ENCODE measurements around the gene IL5RA. TPM values are rescaled to one million over a fixed set of nuclear protein-coding genes. Genes with fewer than 3 reads are reported as not detected.
A peak's percentile ranks its signal among the peaks of the same experiment; 100 is the strongest.

IL5RA gene
- total and polyA plus RNA-seq, 9 of the 15 experiments (the other 6 are each of a cell fraction or from before 2014, with no cell fraction given), result 0.07 to 0.28 (median 0.14) TPM; not detected in 4

DNA sequence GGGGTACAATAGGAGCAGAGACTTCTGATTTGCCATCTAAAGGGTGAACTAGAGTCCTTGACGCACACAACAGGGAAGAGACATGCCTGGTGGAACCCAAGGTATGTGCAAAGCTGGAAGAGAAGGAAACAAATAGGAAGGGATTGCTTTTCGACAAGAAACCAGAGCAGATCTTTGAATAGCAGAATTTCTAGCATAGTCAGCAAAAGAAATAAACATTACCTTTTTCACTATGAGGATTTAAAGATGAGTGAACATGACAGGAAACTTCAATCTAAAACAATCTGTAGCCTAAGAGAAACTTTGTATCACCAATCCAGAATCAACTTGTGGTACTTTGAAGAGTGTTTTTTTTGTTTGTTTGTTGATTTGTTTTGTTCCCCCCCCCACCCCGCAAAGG is 4.9 kb downstream of the IL5RA start:
- no peak overlapping the region for H2AFZ ChIP-seq (ENCODE audit: low read depth, low read length)

DNA sequence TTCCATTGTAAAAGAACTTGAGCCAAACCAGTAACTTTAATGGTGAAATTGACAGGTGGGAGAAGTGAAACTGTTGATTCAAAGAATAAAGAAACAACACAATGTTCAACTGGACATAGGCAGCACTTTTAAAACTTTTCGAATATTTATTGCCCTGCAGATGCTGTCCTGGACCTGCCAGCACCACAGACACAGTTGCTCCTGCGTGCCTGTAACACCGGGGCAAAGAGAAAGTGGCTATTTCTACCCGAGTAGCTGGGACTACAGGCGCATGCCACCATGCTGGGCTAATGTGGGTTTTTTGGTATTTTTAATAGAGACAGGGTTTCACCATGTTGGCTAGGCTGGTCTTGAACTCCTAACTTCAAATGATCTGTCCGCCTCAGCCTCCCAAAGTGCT is 7.4 kb downstream of the IL5RA start:
- Histone ChIP-seq H4K20me1 (replicated peaks; ENCODE audit: control insufficient read depth, insufficient read depth, low read length) (no peaks in the 10 kb centered on the region), H3K9ac (ENCODE audit: insufficient read depth in 1 of 2, low read depth in 2 of 2, low read length in 2 of 2) (no peak overlapping the region), H3K27me3 (ENCODE audit: control insufficient read depth in 2 of 2, insufficient read depth in 2 of 2, low read length in 2 of 2) (peaks cover 6 to 14% of the 10 kb centered on the region in 2 experiments; a peak in 3 of 5 replicates), H3K4me3 (no peak overlapping the region), H3K4me2 (ENCODE audit: insufficient read depth, low read length) (no peak overlapping the region), H3K36me3 (ENCODE audit: control insufficient read depth, insufficient read depth, low read length) (no peaks in the 10 kb centered on the region), H3K79me2 (ENCODE audit: control insufficient read depth, insufficient read depth, low read length) (no peaks in the 10 kb centered on the region), H2AFZ (ENCODE audit: low read depth, low read length) (no peak overlapping the region), H3K4me1 (replicated peaks in 1 of 2; ENCODE audit: control insufficient read depth in 2 of 2, insufficient read depth in 2 of 2, low read length in 2 of 2) (no peaks in the 10 kb centered on the region; a peak in 1 of 5 replicates), H3K27ac (ENCODE audit: extremely low read depth, low read depth, low read length) (no peak overlapping the region), H3K9me3 (replicated peaks; ENCODE audit: control insufficient read depth, insufficient read depth, low read depth, low read length) (no peaks in the 10 kb centered on the region), H3K9me1 (ENCODE audit: control insufficient read depth, insufficient read depth, low read length) (no peaks in the 10 kb centered on the region)
- BruUV-seq (replicated peaks), result no TSS peak
- no peak for FAIRE-seq
- in situ Hi-C loops (cut with MboI) (no loop called here), intact Hi-C loops (cut with micrococcal nuclease) (no loop called here)
- ChIA-PET POLR2A (interaction anchor here (0.6 kb wide), 1 partner anchor 1109 kb away, joined by 3 read pairs; no protein-coding TSS in a partner anchor), CTCF (ENCODE audit: low intra/inter-chr PET ratio) (no interaction called here)
- DNase-seq (ENCODE audit: extremely low read depth in 1 of 4, low spot score in 3 of 4), result no peak
- ATAC-seq, result no peak
- WGBS (ENCODE audit: insufficient coverage, low coverage, missing lambda C conversion rate), result 1% methylated on average over 6 of the region's 6 CpGs
- TF ChIP-seq FIP1L1 (IDR thresholded peaks at IDR 0.05; ENCODE audit: low read depth, low read length, poor library complexity, severe bottlenecking) (no peak), POU5F1 (IDR thresholded peaks at IDR 0.05; ENCODE audit: borderline replicate concordance, low read depth, low read length, partially characterized antibody) (no peak), CHD1 (IDR thresholded peaks at IDR 0.05; ENCODE audit: low read length) (no peak), TAF15 (IDR thresholded peaks at IDR 0.05; ENCODE audit: low read depth, low read length) (no peak)
- TF ChIP-seq, protein P1, sequence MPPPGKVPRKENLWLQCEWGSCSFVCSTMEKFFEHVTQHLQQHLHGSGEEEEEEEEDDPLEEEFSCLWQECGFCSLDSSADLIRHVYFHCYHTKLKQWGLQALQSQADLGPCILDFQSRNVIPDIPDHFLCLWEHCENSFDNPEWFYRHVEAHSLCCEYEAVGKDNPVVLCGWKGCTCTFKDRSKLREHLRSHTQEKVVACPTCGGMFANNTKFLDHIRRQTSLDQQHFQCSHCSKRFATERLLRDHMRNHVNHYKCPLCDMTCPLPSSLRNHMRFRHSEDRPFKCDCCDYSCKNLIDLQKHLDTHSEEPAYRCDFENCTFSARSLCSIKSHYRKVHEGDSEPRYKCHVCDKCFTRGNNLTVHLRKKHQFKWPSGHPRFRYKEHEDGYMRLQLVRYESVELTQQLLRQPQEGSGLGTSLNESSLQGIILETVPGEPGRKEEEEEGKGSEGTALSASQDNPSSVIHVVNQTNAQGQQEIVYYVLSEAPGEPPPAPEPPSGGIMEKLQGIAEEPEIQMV (tag; conservative IDR thresholded peaks at IDR 0.05; ENCODE audit: low read depth), result no peak
- TF ChIP-seq, protein P2, sequence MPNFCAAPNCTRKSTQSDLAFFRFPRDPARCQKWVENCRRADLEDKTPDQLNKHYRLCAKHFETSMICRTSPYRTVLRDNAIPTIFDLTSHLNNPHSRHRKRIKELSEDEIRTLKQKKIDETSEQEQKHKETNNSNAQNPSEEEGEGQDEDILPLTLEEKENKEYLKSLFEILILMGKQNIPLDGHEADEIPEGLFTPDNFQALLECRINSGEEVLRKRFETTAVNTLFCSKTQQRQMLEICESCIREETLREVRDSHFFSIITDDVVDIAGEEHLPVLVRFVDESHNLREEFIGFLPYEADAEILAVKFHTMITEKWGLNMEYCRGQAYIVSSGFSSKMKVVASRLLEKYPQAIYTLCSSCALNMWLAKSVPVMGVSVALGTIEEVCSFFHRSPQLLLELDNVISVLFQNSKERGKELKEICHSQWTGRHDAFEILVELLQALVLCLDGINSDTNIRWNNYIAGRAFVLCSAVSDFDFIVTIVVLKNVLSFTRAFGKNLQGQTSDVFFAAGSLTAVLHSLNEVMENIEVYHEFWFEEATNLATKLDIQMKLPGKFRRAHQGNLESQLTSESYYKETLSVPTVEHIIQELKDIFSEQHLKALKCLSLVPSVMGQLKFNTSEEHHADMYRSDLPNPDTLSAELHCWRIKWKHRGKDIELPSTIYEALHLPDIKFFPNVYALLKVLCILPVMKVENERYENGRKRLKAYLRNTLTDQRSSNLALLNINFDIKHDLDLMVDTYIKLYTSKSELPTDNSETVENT (CRISPR knock-in tag; IDR thresholded peaks at IDR 0.05), result no peak

More for the DNA sequence above, 4.9 kb downstream of the IL5RA start:
- Histone ChIP-seq H3K4me1 (replicated peaks in 1 of 2; ENCODE audit: control insufficient read depth in 2 of 2, insufficient read depth in 2 of 2, low read length in 2 of 2) (peaks cover 0 to under 1% of the 10 kb centered on the region in 2 experiments; a peak in 2 of 5 replicates), H3K27ac (ENCODE audit: extremely low read depth, low read depth, low read length) (no peak overlapping the region), H3K9me1 (ENCODE audit: control insufficient read depth, insufficient read depth, low read length) (no peaks in the 10 kb centered on the region), H4K20me1 (replicated peaks; ENCODE audit: control insufficient read depth, insufficient read depth, low read length) (no peaks in the 10 kb centered on the region), H3K9me3 (replicated peaks; ENCODE audit: control insufficient read depth, insufficient read depth, low read depth, low read length) (no peaks in the 10 kb centered on the region), H3K4me3 (no peak overlapping the region), H3K4me2 (ENCODE audit: insufficient read depth, low read length) (no peak overlapping the region), H3K79me2 (ENCODE audit: control insufficient read depth, insufficient read depth, low read length) (no peaks in the 10 kb centered on the region), H3K36me3 (ENCODE audit: control insufficient read depth, insufficient read depth, low read length) (no peaks in the 10 kb centered on the region), H3K9ac (ENCODE audit: insufficient read depth in 1 of 2, low read depth in 2 of 2, low read length in 2 of 2) (no peak overlapping the region), H3K27me3 (ENCODE audit: control insufficient read depth in 2 of 2, insufficient read depth in 2 of 2, low read length in 2 of 2) (peaks cover 8 to 12% of the 10 kb centered on the region in 2 experiments; a peak in 3 of 5 replicates)
- no TSS peak for BruUV-seq (replicated peaks)
- in situ Hi-C loops (cut with MboI), result no loop called here
- intact Hi-C loops (cut with micrococcal nuclease), result no loop called here
- 2% methylated on average over 3 of the region's 3 CpGs for WGBS (ENCODE audit: insufficient coverage, low coverage, missing lambda C conversion rate)
- no peak for FAIRE-seq
- TF ChIP-seq C11orf30 (IDR thresholded peaks at IDR 0.05; ENCODE audit: low read depth) (peak; percentile 58), ZNF507 (tag; conservative IDR thresholded peaks at IDR 0.05) (no peak), MAFF (IDR thresholded peaks at IDR 0.05; ENCODE audit: low read length) (peak; percentile 51; the same call in 1 of the 2 replicates), MAFK (IDR thresholded peaks at IDR 0.05; ENCODE audit: low read length) (peak; percentile 48; the same call in 1 of the 2 replicates), ZNF316 (IDR thresholded peaks at IDR 0.05) (peak; percentile 84), MAFG (tag; conservative IDR thresholded peaks at IDR 0.05) (peak; percentile 68; the same call in 1 of the 2 replicates)
- DNase-seq (ENCODE audit: extremely low read depth in 1 of 4, low spot score in 3 of 4), result no peak
- ChIA-PET CTCF (ENCODE audit: low intra/inter-chr PET ratio) (no interaction called here), POLR2A (no interaction called here)
- ATAC-seq, result no peak

Measured in K562 (cell line).